Uterus (tissue), 2 donors: ENCODE measurements around the gene ANKFY1.

Experiments used
- POLR2A ChIP-seq, 2 donors: fragments of 450-650 bp; IDR thresholded peaks; one replicate each; pipeline ENCODE4 v1.6.1; 2016; ENCODE audit warnings: antibody characterized with exemption in 2 of 2, mild to moderate bottlenecking in 1 of 2, moderate library complexity in 1 of 2
- TF ChIP-seq, protein P1 (sequence below), 4 experiments: fragments of 200-600 bp in 2 of 4; fragments of 450-650 bp in 2 of 4; sonication (generic) in 2 of 4; IDR thresholded peaks; one replicate each; pipeline ENCODE4 v1.5.1; 2016 to 2019; ENCODE audit warnings: antibody characterized with exemption in 4 of 4, mild to moderate bottlenecking in 2 of 4, moderate library complexity in 1 of 4

DNA sequence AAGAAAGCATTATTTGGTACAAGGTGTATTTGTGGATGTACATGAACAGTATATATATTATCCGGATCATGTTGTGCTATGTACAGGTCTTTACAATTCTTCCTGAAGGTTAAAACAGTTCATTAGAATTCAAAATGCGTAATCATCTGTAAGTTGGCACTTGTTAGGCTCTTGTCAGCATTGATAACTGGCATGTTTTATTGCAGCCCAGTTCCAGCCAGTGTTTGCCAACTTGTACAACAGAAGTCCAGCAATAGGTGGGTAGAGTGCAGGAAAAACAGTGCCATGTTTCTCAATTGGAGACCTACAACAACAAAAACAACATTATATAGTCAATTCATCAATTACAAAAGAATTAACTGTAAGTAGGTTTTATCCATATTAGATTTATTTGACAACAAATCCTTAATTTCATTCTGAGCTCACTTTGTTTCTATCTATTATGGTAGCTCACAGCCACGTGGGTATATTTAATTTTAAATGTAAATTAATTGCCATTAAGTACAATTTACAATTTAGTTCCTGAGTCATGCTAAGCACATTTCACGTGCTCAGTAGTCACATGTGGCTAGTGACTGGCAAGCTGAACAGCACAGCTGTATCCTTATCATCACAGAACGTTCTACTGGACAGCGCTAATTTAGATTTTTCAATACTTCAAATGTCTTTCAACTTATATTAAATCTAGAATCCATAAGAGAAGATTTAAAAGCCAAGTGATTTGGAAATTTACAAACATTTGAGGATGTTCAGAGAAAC lies 8.6 kb upstream of the ANKFY1 start:
- TF ChIP-seq, protein P1, sequence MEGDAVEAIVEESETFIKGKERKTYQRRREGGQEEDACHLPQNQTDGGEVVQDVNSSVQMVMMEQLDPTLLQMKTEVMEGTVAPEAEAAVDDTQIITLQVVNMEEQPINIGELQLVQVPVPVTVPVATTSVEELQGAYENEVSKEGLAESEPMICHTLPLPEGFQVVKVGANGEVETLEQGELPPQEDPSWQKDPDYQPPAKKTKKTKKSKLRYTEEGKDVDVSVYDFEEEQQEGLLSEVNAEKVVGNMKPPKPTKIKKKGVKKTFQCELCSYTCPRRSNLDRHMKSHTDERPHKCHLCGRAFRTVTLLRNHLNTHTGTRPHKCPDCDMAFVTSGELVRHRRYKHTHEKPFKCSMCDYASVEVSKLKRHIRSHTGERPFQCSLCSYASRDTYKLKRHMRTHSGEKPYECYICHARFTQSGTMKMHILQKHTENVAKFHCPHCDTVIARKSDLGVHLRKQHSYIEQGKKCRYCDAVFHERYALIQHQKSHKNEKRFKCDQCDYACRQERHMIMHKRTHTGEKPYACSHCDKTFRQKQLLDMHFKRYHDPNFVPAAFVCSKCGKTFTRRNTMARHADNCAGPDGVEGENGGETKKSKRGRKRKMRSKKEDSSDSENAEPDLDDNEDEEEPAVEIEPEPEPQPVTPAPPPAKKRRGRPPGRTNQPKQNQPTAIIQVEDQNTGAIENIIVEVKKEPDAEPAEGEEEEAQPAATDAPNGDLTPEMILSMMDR (IDR thresholded peaks at IDR 0.05), result no peak
- no peak for TF ChIP-seq POLR2A (IDR thresholded peaks at IDR 0.05)
